ENCODE results near the gene ALG1.

ALG1 gene

GRCh38 chr16:5056352-5056751, 15.3 kb upstream of the ALG1 start:
- Histone ChIP-seq H3K4me3 (ENCODE audit: low read depth, low read length) (no peak overlapping the region), H3K9ac (no peak overlapping the region), H3K79me2 (no peaks in the 10 kb centered on the region), H2AFZ (no peak overlapping the region), H3K36me3 (ENCODE audit: control insufficient read depth, insufficient read depth, low read length) (no peaks in the 10 kb centered on the region), H3K27me3 (ENCODE audit: control insufficient read depth, insufficient read depth, low read length) (no peaks in the 10 kb centered on the region), H3K27ac (no peak overlapping the region), H3K4me2 (ENCODE audit: low read length) (no peak overlapping the region), H3K4me1 (no peaks in the 10 kb centered on the region), H3K9me3 (ENCODE audit: control insufficient read depth, low read length) (no peaks in the 10 kb centered on the region)
- TF ChIP-seq, protein P1, sequence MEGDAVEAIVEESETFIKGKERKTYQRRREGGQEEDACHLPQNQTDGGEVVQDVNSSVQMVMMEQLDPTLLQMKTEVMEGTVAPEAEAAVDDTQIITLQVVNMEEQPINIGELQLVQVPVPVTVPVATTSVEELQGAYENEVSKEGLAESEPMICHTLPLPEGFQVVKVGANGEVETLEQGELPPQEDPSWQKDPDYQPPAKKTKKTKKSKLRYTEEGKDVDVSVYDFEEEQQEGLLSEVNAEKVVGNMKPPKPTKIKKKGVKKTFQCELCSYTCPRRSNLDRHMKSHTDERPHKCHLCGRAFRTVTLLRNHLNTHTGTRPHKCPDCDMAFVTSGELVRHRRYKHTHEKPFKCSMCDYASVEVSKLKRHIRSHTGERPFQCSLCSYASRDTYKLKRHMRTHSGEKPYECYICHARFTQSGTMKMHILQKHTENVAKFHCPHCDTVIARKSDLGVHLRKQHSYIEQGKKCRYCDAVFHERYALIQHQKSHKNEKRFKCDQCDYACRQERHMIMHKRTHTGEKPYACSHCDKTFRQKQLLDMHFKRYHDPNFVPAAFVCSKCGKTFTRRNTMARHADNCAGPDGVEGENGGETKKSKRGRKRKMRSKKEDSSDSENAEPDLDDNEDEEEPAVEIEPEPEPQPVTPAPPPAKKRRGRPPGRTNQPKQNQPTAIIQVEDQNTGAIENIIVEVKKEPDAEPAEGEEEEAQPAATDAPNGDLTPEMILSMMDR (IDR thresholded peaks at IDR 0.05), result no peak

DNA sequence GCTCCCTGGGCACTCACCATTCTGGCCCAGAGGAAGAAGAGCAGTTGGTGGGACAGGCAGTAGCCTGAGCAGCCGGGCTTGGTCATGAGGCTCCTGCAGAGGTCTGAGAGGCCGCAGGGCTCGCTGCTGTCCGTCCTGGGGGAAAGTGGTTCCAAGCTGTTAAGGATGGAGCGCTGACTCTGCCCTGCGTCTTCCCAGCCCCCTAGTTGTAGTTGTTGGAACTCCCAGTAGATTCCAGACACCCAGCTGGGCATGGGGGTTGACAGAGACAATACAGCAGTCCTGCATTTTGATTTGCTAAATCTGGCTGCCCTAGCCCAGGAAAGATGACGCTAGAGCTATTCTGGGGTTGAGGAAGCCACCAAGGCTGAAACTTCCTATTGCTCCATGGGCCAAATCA, 13.2 kb upstream of the ALG1 start:
- TF ChIP-seq, protein P1 (IDR thresholded peaks at IDR 0.05), result no peak
- no peaks in the 10 kb centered on the region for H3K4me1 ChIP-seq
- no peak overlapping the region for H3K9ac ChIP-seq
- no peaks in the 10 kb centered on the region for H3K27me3 ChIP-seq (ENCODE audit: control insufficient read depth, insufficient read depth, low read length)
- H3K36me3 ChIP-seq (ENCODE audit: control insufficient read depth, insufficient read depth, low read length), result no peaks in the 10 kb centered on the region
- H3K4me2 ChIP-seq (ENCODE audit: low read length), result no peak overlapping the region
- H3K79me2 ChIP-seq, result no peaks in the 10 kb centered on the region
- no peaks in the 10 kb centered on the region for H3K9me3 ChIP-seq (ENCODE audit: control insufficient read depth, low read length)
- no peak overlapping the region for H3K27ac ChIP-seq
- H2AFZ ChIP-seq, result no peak overlapping the region
- H3K4me3 ChIP-seq (ENCODE audit: low read depth, low read length), result no peak overlapping the region

DNA sequence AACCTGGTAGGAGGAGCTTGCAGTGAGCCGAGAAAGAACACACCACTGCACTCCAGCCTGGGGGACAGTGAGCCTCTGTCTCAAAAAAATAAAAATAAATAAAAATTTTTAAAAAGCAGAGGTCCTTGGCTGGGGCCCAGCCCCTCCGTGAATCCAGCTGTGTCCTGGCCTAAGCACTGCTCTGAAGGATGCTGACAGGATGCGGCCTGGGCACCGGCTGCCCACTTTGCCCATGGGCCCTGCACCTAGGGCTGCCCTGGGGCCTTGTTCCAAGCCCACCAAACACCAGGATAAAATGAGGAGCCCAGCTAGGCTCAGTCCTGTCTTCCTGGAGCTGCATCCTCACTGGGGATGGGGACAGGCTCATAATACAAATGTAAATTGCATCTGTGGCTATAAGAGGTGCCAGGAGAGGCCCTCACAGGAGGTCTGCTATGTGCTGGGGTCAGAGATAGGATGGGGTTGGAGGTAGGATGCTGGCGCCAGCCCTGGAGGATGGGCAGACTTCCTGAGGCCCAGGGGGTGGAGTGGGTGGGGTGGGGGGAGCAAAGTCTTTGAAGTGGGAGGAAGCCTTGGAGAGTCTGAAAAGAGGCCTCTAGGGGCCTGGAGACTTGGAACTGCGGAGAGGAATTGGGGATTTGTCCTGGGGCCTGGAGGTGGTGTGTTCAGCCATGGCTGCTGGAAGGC, 12.1 kb upstream of the ALG1 start:
- H3K36me3 ChIP-seq (ENCODE audit: control insufficient read depth, insufficient read depth, low read length), result no peaks in the 10 kb centered on the region
- H3K27ac ChIP-seq, result no peak overlapping the region
- H3K79me2 ChIP-seq, result no peaks in the 10 kb centered on the region
- H3K9me3 ChIP-seq (ENCODE audit: control insufficient read depth, low read length), result no peaks in the 10 kb centered on the region
- H3K4me1 ChIP-seq, result no peaks in the 10 kb centered on the region
- H3K4me3 ChIP-seq (ENCODE audit: low read depth, low read length), result no peak overlapping the region
- H3K9ac ChIP-seq, result no peak overlapping the region
- TF ChIP-seq, protein P1 (IDR thresholded peaks at IDR 0.05), result no peak
- no peak overlapping the region for H2AFZ ChIP-seq
- no peaks in the 10 kb centered on the region for H3K27me3 ChIP-seq (ENCODE audit: control insufficient read depth, insufficient read depth, low read length)
- H3K4me2 ChIP-seq (ENCODE audit: low read length), result no peak overlapping the region

DNA sequence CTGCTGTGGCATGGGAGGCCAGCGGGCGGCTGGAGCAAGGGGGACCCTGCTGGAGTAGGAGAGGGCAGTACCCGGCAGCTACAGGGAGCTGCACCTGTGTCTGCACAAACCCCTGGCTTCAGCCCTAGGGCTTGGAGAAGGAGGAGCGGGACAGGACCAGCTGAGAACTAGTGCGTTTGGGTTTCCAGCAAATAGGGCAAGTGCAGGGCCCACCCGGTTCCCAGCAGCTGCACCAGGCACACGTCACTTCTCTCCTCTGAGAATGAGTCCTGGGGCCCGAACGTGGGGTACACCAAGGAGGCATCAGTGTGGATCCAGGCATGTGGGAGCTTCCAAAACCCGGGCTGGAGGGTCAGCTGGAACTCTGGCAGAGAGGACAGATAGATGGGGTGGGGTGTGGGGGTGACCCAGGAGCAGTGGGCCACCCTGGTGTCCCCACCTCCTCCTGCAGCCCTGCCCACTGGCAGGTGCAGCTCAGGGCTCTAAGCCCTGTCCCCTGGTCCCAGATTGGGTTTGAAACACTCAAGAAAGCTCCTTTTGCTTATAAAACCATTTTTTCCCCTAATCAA, 11.5 kb upstream of the ALG1 start:
- no peak overlapping the region for H3K4me3 ChIP-seq (ENCODE audit: low read depth, low read length)
- H3K27ac ChIP-seq, result no peak overlapping the region
- H2AFZ ChIP-seq, result no peak overlapping the region
- no peaks in the 10 kb centered on the region for H3K4me1 ChIP-seq
- TF ChIP-seq, protein P1 (IDR thresholded peaks at IDR 0.05), result no peak
- no peak overlapping the region for H3K9ac ChIP-seq
- H3K27me3 ChIP-seq (ENCODE audit: control insufficient read depth, insufficient read depth, low read length), result no peaks in the 10 kb centered on the region
- no peak overlapping the region for H3K4me2 ChIP-seq (ENCODE audit: low read length)
- no peaks in the 10 kb centered on the region for H3K36me3 ChIP-seq (ENCODE audit: control insufficient read depth, insufficient read depth, low read length)
- H3K9me3 ChIP-seq (ENCODE audit: control insufficient read depth, low read length), result no peaks in the 10 kb centered on the region
- no peaks in the 10 kb centered on the region for H3K79me2 ChIP-seq

- Histone ChIP-seq H3K9me3 (ENCODE audit: control insufficient read depth, low read length) (no peaks in the 10 kb centered on the region), H3K4me3 (ENCODE audit: low read depth, low read length) (no peak overlapping the region), H3K27ac (no peak overlapping the region), H3K4me2 (ENCODE audit: low read length) (no peak overlapping the region), H3K4me1 (no peaks in the 10 kb centered on the region), H3K27me3 (ENCODE audit: control insufficient read depth, insufficient read depth, low read length) (no peaks in the 10 kb centered on the region), H3K79me2 (no peaks in the 10 kb centered on the region), H3K36me3 (ENCODE audit: control insufficient read depth, insufficient read depth, low read length) (no peaks in the 10 kb centered on the region), H3K9ac (no peak overlapping the region), H2AFZ (no peak overlapping the region)
- TF ChIP-seq, protein P1 (IDR thresholded peaks at IDR 0.05), result no peak
Observed at GRCh38 chr16:5062051-5062450, 9.6 kb upstream of the ALG1 start.

Data from parathyroid adenoma (tissue), 2 donors.